IMR-90 (cell line): ENCODE data around the gene GPR161. TPM values are rescaled to one million over a fixed set of nuclear protein-coding genes. Genes with fewer than 3 reads are reported as not detected.

Experiments
- ATAC-seq: fragments of 200-7000 bp; cut with Tn5 transposase; 2 replicates; pipeline ENCODE4 v1.9.1; 2020; ENCODE audit warnings: low read depth, mild to moderate bottlenecking, moderate library complexity
- BruUV-seq: library from RNA; stranded (reverse); fragments of 400-500 nt; replicated peaks from 2 replicates; lab custom pipeline; 2021; lab: Mats Ljungman, UMichigan
- CTCF ChIA-PET: fragments of 300-600 bp; formaldehyde crosslinking; extraction: SDS; loops from one replicate; lab custom pipeline; 2021; ENCODE audit warnings: antibody characterized with exemption; lab: Yijun Ruan, JAX
- POLR2A ChIA-PET: fragments of 300-600 bp; sonication (Branson Sonifier 250); formaldehyde crosslinking; loops from one replicate; lab custom pipeline; 2022; ENCODE audit warnings: antibody characterized with exemption; ENCODE audit not compliant: unreplicated experiment; lab: Charles Lee
- DNase-seq: peaks from one replicate; pipeline ENCODE4 v3.0.0; 2013
- H2AFZ ChIP-seq: replicated peaks from 2 replicates; pipeline ENCODE3; 2013; ENCODE audit warnings: low read length, mild to moderate bottlenecking; ENCODE audit not compliant: poor library complexity
- H2AK5ac ChIP-seq: 2 replicates; pipeline ENCODE4 v1.6.1; 2013; ENCODE audit warnings: low read depth, low read length, inconsistent platforms
- H2AK9ac ChIP-seq: replicated peaks from 2 replicates; pipeline ENCODE3; 2013; ENCODE audit warnings: mild to moderate bottlenecking, low read depth, low read length, moderate library complexity; ENCODE audit not compliant: poor library complexity
- H2BK120ac ChIP-seq: 2 replicates; pipeline ENCODE4 v1.6.1; 2013; ENCODE audit warnings: low read depth, low read length, inconsistent platforms
- H2BK15ac ChIP-seq: 3 replicates; pipeline ENCODE4 v1.6.1; 2013; ENCODE audit warnings: low read depth, low read length, inconsistent platforms
- H2BK20ac ChIP-seq: 2 replicates; pipeline ENCODE4 v1.6.1; 2013; ENCODE audit warnings: low read depth, mild to moderate bottlenecking, inconsistent platforms, low read length, moderate library complexity
- H2BK5ac ChIP-seq: 2 replicates; pipeline ENCODE4 v1.6.1; 2013; ENCODE audit warnings: mild to moderate bottlenecking, low read depth, low read length, inconsistent platforms; ENCODE audit not compliant: poor library complexity, severe bottlenecking
- H3K14ac ChIP-seq: replicated peaks from 2 replicates; pipeline ENCODE4 v1.6.1; 2013; ENCODE audit warnings: low read depth, low read length, inconsistent platforms
- H3K18ac ChIP-seq: 2 replicates; pipeline ENCODE4 v1.6.1; 2013; ENCODE audit warnings: low read depth, low read length, control low read depth
- H3K23ac ChIP-seq: 2 replicates; pipeline ENCODE4 v1.6.1; 2013; ENCODE audit warnings: low read depth, low read length, inconsistent platforms
- H3K27ac ChIP-seq: 2 replicates; pipeline ENCODE4 v1.5.1; 2013; ENCODE audit warnings: mild to moderate bottlenecking, control low read depth, low read length; ENCODE audit not compliant: insufficient read depth
- H3K27me3 ChIP-seq: 2 replicates; pipeline ENCODE4 v1.6.1; 2013; ENCODE audit warnings: low read length; ENCODE audit not compliant: control insufficient read depth, insufficient read depth
- H3K36me3 ChIP-seq: 2 replicates; pipeline ENCODE4 v1.6.1; 2013; ENCODE audit warnings: low read length, mixed read lengths; ENCODE audit not compliant: control insufficient read depth, insufficient read depth
- H3K4ac ChIP-seq: 2 replicates; pipeline ENCODE4 v1.6.1; 2013; ENCODE audit warnings: low read depth, low read length, inconsistent platforms
- H3K4me1 ChIP-seq: 2 replicates; pipeline ENCODE4 v1.6.1; 2013; ENCODE audit warnings: low read length, mixed read lengths; ENCODE audit not compliant: control insufficient read depth, insufficient read depth
- H3K4me2 ChIP-seq: 2 replicates; pipeline ENCODE4 v1.6.1; 2013; ENCODE audit warnings: low read depth, mild to moderate bottlenecking, control low read depth, low read length, moderate library complexity
- H3K4me3 ChIP-seq: 2 replicates; pipeline ENCODE4 v1.5.1; 2013; ENCODE audit warnings: low read depth, mild to moderate bottlenecking, control low read depth, low read length, moderate library complexity; ENCODE audit not compliant: insufficient read depth
- H3K56ac ChIP-seq: 2 replicates; pipeline ENCODE4 v1.6.1; 2013; ENCODE audit warnings: low read length, inconsistent platforms; ENCODE audit not compliant: insufficient read depth; ENCODE audit errors: extremely low read depth
- H3K79me1 ChIP-seq, 2 experiments: 2 replicates each; pipeline ENCODE4 v1.6.1; 2013; ENCODE audit warnings: low read length in 2 of 2, inconsistent platforms in 1 of 2, low read depth in 1 of 2
- H3K9ac ChIP-seq: 2 replicates; pipeline ENCODE4 v1.6.1; 2013; ENCODE audit warnings: low read depth, low read length, control low read depth
- H3K9me1 ChIP-seq: 2 replicates; pipeline ENCODE4 v1.6.1; 2013; ENCODE audit warnings: low read length, inconsistent platforms; ENCODE audit not compliant: insufficient read depth
- H3K9me3 ChIP-seq: 2 replicates; pipeline ENCODE4 v1.6.1; 2013; ENCODE audit warnings: low read length; ENCODE audit not compliant: control insufficient read depth, insufficient read depth
- H4K20me1 ChIP-seq: 2 replicates; pipeline ENCODE4 v1.6.1; 2013; ENCODE audit warnings: low read length, inconsistent platforms; ENCODE audit not compliant: insufficient read depth
- H4K5ac ChIP-seq: 2 replicates; pipeline ENCODE4 v1.6.1; 2013; ENCODE audit warnings: mild to moderate bottlenecking, low read depth, low read length, control low read depth
- H4K8ac ChIP-seq, 2 experiments: 2 replicates each; pipeline ENCODE4 v1.6.1; 2013; ENCODE audit warnings: low read depth in 2 of 2, low read length in 2 of 2, control low read depth in 1 of 2, inconsistent platforms in 1 of 2
- H4K91ac ChIP-seq: 2 replicates; pipeline ENCODE4 v1.6.1; 2013; ENCODE audit warnings: low read depth, low read length, inconsistent platforms; ENCODE audit not compliant: insufficient read depth
- BHLHE40 ChIP-seq: fragments of 150-350 bp; IDR thresholded peaks from 2 replicates; pipeline ENCODE4 v1.6.1; 2016; ENCODE audit warnings: mild to moderate bottlenecking, low read depth, low read length
- CTCF ChIP-seq: conservative IDR thresholded peaks from 2 replicates; pipeline ENCODE4 v1.5.1; 2012; ENCODE audit warnings: mild to moderate bottlenecking, low read depth, low read length, improper control_type of control experiment
- MAFK ChIP-seq: IDR thresholded peaks from 2 replicates; pipeline ENCODE4 v1.6.1; 2012; ENCODE audit warnings: low read depth, low read length, improper control_type of control experiment
- MAZ ChIP-seq: IDR thresholded peaks from 2 replicates; pipeline ENCODE4 v1.6.1; 2012; ENCODE audit warnings: low read depth, mild to moderate bottlenecking, low read length, improper control_type of control experiment, moderate library complexity, borderline replicate concordance
- MXI1 ChIP-seq: IDR thresholded peaks from 2 replicates; pipeline ENCODE4 v1.6.1; 2012; ENCODE audit warnings: low read depth, mild to moderate bottlenecking, low read length, moderate library complexity, borderline replicate concordance
- POLR2A ChIP-seq: IDR thresholded peaks from 2 replicates; pipeline ENCODE4 v1.6.1; 2012; ENCODE audit warnings: mild to moderate bottlenecking, low read depth, low read length
- RAD21 ChIP-seq: IDR thresholded peaks from 2 replicates; pipeline ENCODE4 v1.6.1; 2012; ENCODE audit warnings: low read length, improper control_type of control experiment
- RCOR1 ChIP-seq: IDR thresholded peaks from 2 replicates; pipeline ENCODE4 v1.6.1; 2012; ENCODE audit warnings: mild to moderate bottlenecking, low read length, improper control_type of control experiment; ENCODE audit not compliant: insufficient replicate concordance
- USF2 ChIP-seq: fragments of 150-350 bp; IDR thresholded peaks from 2 replicates; pipeline ENCODE4 v1.6.1; 2017; ENCODE audit warnings: mild to moderate bottlenecking, antibody characterized with exemption, low read length, low read depth
- WGBS, 2 experiments: methylation state at CpG; one replicate each; pipeline versions ENCODE4 v1.1.5 to v1.1.7; 2013; ENCODE audit warnings: missing lambda C conversion rate in 2 of 2; ENCODE audit not compliant: insufficient read length in 1 of 2; ENCODE audit errors: extremely low coverage in 2 of 2; 5-methylcytosine and 5-hydroxymethylcytosine counted together
- dilution Hi-C: fragments of 300-500 bp; cut with HindIII; formaldehyde crosslinking; loops from one replicate; pipeline ENCODE4 v1.14.3; 2018; ENCODE audit warnings: low sequenced_read_pairs; ENCODE audit not compliant: unreplicated experiment
- in situ Hi-C: fragments of 300-500 bp; cut with MboI; formaldehyde crosslinking; loops from 3 replicates; pipeline ENCODE4 v1.14.3; 2019; ENCODE audit warnings: low sequenced_read_pairs, inconsistent platforms, mixed read lengths
- intact Hi-C: fragments of 100-400 bp; cut with micrococcal nuclease; formaldehyde crosslinking; loops from 2 replicates; pipeline ENCODE4 v1.10.0; 2022
- polyA plus RNA-seq, 3 experiments: library from polyadenylated mRNA; depleted of rRNA; stranded (reverse); fragments of >200 nt; gene quantifications; 2 replicates each; pipeline ENCODE4 v1.2.3, GENCODE V29; 2012; ENCODE audit warnings: low replicate concordance in 1 of 3
- total RNA-seq: library from RNA; depleted of rRNA; stranded (reverse); fragments of >200 nt; gene quantifications from 2 replicates; pipeline ENCODE4 v1.2.3, GENCODE V29; 2012

GPR161 gene
- total and polyA plus RNA-seq, 2 of the 4 experiments (the other 2 are of a cell fraction): 12.5 to 13.3 TPM

- TF ChIP-seq POLR2A: no peak
- no peak for TF ChIP-seq RCOR1
- TF ChIP-seq RAD21: no peak
- no peak for TF ChIP-seq BHLHE40
- no peak for TF ChIP-seq USF2
- no peak for TF ChIP-seq MAFK
- TF ChIP-seq MAZ: no peak
- no peak for TF ChIP-seq CTCF
- no peak for TF ChIP-seq MXI1
- WGBS, 2 experiments: no CpG with 5 or more reads among the region's 3 CpGs
- in situ Hi-C loops: no loop called here
- Histone ChIP-seq H2BK20ac (no peak overlapping the region), H3K27ac (no peak overlapping the region), H3K56ac (no peak overlapping the region), H3K4ac (no peak overlapping the region), H3K4me3 (no peak overlapping the region), H4K91ac (no peak overlapping the region), H4K20me1 (no peaks in the 10 kb centered on the region; the same call in 1 of the 2 replicates), H3K79me1 (peaks cover 7 to 26% of the 10 kb centered on the region in 2 experiments; a peak in 3 of 4 replicates), H4K8ac (no peak overlapping the region), H3K9me3 (no peaks in the 10 kb centered on the region), H3K9ac (no peak overlapping the region), H4K5ac (no peak overlapping the region), H3K27me3 (no peaks in the 10 kb centered on the region), H2AFZ (no peak overlapping the region), H2BK15ac (no peak overlapping the region), H2AK5ac (no peak overlapping the region), H3K36me3 (0 out of 2 replicates have a peak, but pooled peaks cover 2% of the 10 kb centered on the region), H2BK120ac (no peak overlapping the region), H3K9me1 (no peaks in the 10 kb centered on the region), H2BK5ac (no peak overlapping the region), H3K4me1 (peaks cover 3% of the 10 kb centered on the region), H3K14ac (no peak overlapping the region), H2AK9ac (no peak overlapping the region), H3K23ac (no peak overlapping the region), H3K4me2 (no peak overlapping the region), H3K18ac (no peak overlapping the region)
- ATAC-seq (no peak), DNase-seq (no peak)
- dilution Hi-C loops: no loop called here
- no TSS peak for BruUV-seq
- POLR2A ChIA-PET: no interaction called here
- CTCF ChIA-PET: interaction anchor here (1.0 to 1.2 kb wide), 2 partner anchors 13 to 28 kb away, joined by 3 to 6 read pairs; no protein-coding TSS in a partner anchor
- intact Hi-C loops: loop anchor here (10.0 kb wide), 1 partner anchor 49 kb away; no protein-coding TSS in a partner anchor
Measured at GRCh38 chr1:168054117-168054516, 82.6 kb downstream of the GPR161 start.
